OCI-LY7 (cell line): ENCODE results near the gene KCTD2. TPM values are rescaled to one million over a fixed set of nuclear protein-coding genes. Genes with fewer than 3 reads are reported as not detected.

ENCODE experiments used
- BruUV-seq: library from RNA; stranded (reverse); fragments of 400-500 nt; replicated peaks from 2 replicates; lab custom pipeline; 2021; lab: Mats Ljungman, UMichigan
- CTCF ChIA-PET: fragments of 300-600 bp; sonication (Branson Sonifier 250); formaldehyde crosslinking; loops from one replicate; lab custom pipeline; 2022; ENCODE audit warnings: antibody characterized with exemption; ENCODE audit not compliant: unreplicated experiment; lab: Charles Lee
- POLR2A ChIA-PET: fragments of 300-600 bp; sonication (Branson Sonifier 250); formaldehyde crosslinking; loops from one replicate; lab custom pipeline; 2022; ENCODE audit warnings: antibody characterized with exemption; lab: Charles Lee
- DNase-seq: peaks from one replicate; pipeline ENCODE4 v3.0.0-alpha.2; 2015; ENCODE audit warnings: low spot score
- H2AFZ ChIP-seq: fragments of 200-600 bp; sonication (generic), shearing (Covaris generic); 2 replicates; pipeline ENCODE4 v1.6.1; 2014; ENCODE audit warnings: mild to moderate bottlenecking, antibody characterized with exemption, low read length, moderate library complexity
- H3K27ac ChIP-seq: fragments of 200-600 bp; sonication (generic); 2 replicates; pipeline ENCODE4 v1.5.1; 2014; ENCODE audit warnings: mixed run types, low read depth, mild to moderate bottlenecking, moderate library complexity, low read length, inconsistent platforms; ENCODE audit not compliant: poor library complexity, severe bottlenecking
- H3K36me3 ChIP-seq: fragments of 200-600 bp; sonication (generic); 2 replicates; pipeline ENCODE4 v1.6.1; 2014; ENCODE audit warnings: mild to moderate bottlenecking, antibody characterized with exemption, low read length, moderate library complexity, mixed read lengths; ENCODE audit not compliant: insufficient read depth
- H3K4me1 ChIP-seq: fragments of 200-600 bp; sonication (generic); 2 replicates; pipeline ENCODE4 v1.5.1; 2014; ENCODE audit warnings: mild to moderate bottlenecking, low read length; ENCODE audit not compliant: insufficient read depth, poor library complexity, severe bottlenecking
- H3K4me2 ChIP-seq: fragments of 200-600 bp; sonication (generic); 2 replicates; pipeline ENCODE4 v1.6.1; 2014; ENCODE audit warnings: mild to moderate bottlenecking, low read length
- H3K4me3 ChIP-seq: fragments of 200-600 bp; sonication (generic); 2 replicates; pipeline ENCODE4 v1.5.1; 2014; ENCODE audit warnings: mild to moderate bottlenecking, low read depth, low read length; ENCODE audit not compliant: poor library complexity, severe bottlenecking
- H3K79me2 ChIP-seq: fragments of 200-600 bp; sonication (generic); 2 replicates; pipeline ENCODE4 v1.6.1; 2016; ENCODE audit warnings: low read depth, mild to moderate bottlenecking, low read length, moderate library complexity, mixed read lengths; ENCODE audit not compliant: insufficient read depth
- H3K9me2 ChIP-seq: fragments of 200-600 bp; sonication (generic); 2 replicates; pipeline ENCODE4 v1.6.1; 2016; ENCODE audit warnings: mild to moderate bottlenecking, low read length, mixed read lengths; ENCODE audit not compliant: insufficient read depth
- H3K9me3 ChIP-seq: fragments of 200-600 bp; sonication (generic); 2 replicates; pipeline ENCODE4 v1.6.1; 2014; ENCODE audit warnings: mild to moderate bottlenecking, mixed run types, low read length, mixed read lengths
- H4K20me1 ChIP-seq: fragments of 200-600 bp; sonication (generic); 2 replicates; pipeline ENCODE4 v1.6.1; 2014; ENCODE audit warnings: mild to moderate bottlenecking, antibody characterized with exemption, low read length, moderate library complexity, mixed read lengths; ENCODE audit not compliant: insufficient read depth
- EZH2phosphoT487 ChIP-seq: fragments of 200-600 bp; sonication (generic); IDR thresholded peaks from 2 replicates; pipeline ENCODE4 v1.6.1; 2018; ENCODE audit warnings: low read depth, borderline replicate concordance, mild to moderate bottlenecking, mixed run types, antibody characterized with exemption, low read length, moderate library complexity, mixed read lengths
- intact Hi-C: fragments of 100-400 bp; cut with micrococcal nuclease; formaldehyde crosslinking; loops from one replicate; pipeline ENCODE4 v1.10.0; 2022; ENCODE audit not compliant: unreplicated experiment
- total RNA-seq, 2 experiments: library from RNA; depleted of rRNA in 1 of 2; stranded (reverse); fragments of >200 nt in 1 of 2; shearing (Covaris generic) in 1 of 2; gene quantifications; 2 replicates each; pipeline ENCODE4 v1.2.3, GENCODE V29; 2014 to 2022
- TF ChIP-seq, protein P1 (sequence below): fragments of 200-600 bp; sonication (generic); conservative IDR thresholded peaks from 2 replicates; pipeline ENCODE4 v1.5.1; 2014; ENCODE audit warnings: mild to moderate bottlenecking, antibody characterized with exemption, low read length, moderate library complexity, mixed read lengths

The KCTD2 gene
- total RNA-seq, 2 experiments from 2014 or later = 21.0 to 29.8 TPM

- Histone ChIP-seq H3K27ac (no peak overlapping the region), H3K9me3 (no peaks in the 10 kb centered on the region), H3K4me2 (no peak overlapping the region), H3K9me2 (no peaks in the 10 kb centered on the region), H3K4me1 (peaks cover 21% of the 10 kb centered on the region), H3K4me3 (no peak overlapping the region), H3K79me2 (no peaks in the 10 kb centered on the region), H4K20me1 (no peaks in the 10 kb centered on the region), H3K36me3 (no peaks in the 10 kb centered on the region), H2AFZ (no peak overlapping the region)
- DNase-seq = peak; percentile 77
- TF ChIP-seq, protein P1, sequence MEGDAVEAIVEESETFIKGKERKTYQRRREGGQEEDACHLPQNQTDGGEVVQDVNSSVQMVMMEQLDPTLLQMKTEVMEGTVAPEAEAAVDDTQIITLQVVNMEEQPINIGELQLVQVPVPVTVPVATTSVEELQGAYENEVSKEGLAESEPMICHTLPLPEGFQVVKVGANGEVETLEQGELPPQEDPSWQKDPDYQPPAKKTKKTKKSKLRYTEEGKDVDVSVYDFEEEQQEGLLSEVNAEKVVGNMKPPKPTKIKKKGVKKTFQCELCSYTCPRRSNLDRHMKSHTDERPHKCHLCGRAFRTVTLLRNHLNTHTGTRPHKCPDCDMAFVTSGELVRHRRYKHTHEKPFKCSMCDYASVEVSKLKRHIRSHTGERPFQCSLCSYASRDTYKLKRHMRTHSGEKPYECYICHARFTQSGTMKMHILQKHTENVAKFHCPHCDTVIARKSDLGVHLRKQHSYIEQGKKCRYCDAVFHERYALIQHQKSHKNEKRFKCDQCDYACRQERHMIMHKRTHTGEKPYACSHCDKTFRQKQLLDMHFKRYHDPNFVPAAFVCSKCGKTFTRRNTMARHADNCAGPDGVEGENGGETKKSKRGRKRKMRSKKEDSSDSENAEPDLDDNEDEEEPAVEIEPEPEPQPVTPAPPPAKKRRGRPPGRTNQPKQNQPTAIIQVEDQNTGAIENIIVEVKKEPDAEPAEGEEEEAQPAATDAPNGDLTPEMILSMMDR = peak; percentile 86
- no peak for TF ChIP-seq EZH2phosphoT487
- BruUV-seq = no TSS peak
- ChIA-PET CTCF (interaction anchor here (0.6 to 0.9 kb wide), 3 partner anchors 66 to 413 kb away, joined by 3 read pairs; no protein-coding TSS in a partner anchor), POLR2A (interaction anchor here (0.6 to 1.5 kb wide), 7 partner anchors 9 to 753 kb away, joined by 3 to 5 read pairs (median 4); no protein-coding TSS in a partner anchor)
- intact Hi-C loops = loop anchor here (5.0 kb wide), 1 partner anchor 93 kb away; the partner anchor contains the start of gene MRPL58
Observed at GRCh38 chr17:75105126-75106080, 58.4 kb downstream of the KCTD2 start.

GRCh38 chr17:75108193-75108592 is 61.2 kb downstream of the KCTD2 start:
- Histone ChIP-seq H3K4me3 (no peak overlapping the region), H3K9me2 (no peaks in the 10 kb centered on the region), H3K36me3 (no peaks in the 10 kb centered on the region; the same call in 1 of the 2 replicates), H3K9me3 (no peaks in the 10 kb centered on the region), H2AFZ (no peak overlapping the region), H3K4me1 (peaks cover 20% of the 10 kb centered on the region), H3K79me2 (no peaks in the 10 kb centered on the region), H3K4me2 (no peak overlapping the region), H3K27ac (no peak overlapping the region), H4K20me1 (no peaks in the 10 kb centered on the region)
- no TSS peak for BruUV-seq
- ChIA-PET POLR2A (no interaction called here), CTCF (no interaction called here)
- intact Hi-C loops = loop anchor here (2.0 to 5.0 kb wide), 2 partner anchors 96 to 147 kb away; partner anchors contain the start of gene MRPL58
- no peak for DNase-seq
- TF ChIP-seq, protein P1 = no peak
- no peak for TF ChIP-seq EZH2phosphoT487
